Heart right ventricle (tissue), 16 donors: ENCODE measurements around the gene PAK6. TPM values are rescaled to one million over a fixed set of nuclear protein-coding genes. Genes with fewer than 3 reads are reported as not detected.

Source experiments
- ATAC-seq, 8 donors: fragments of 200-7000 bp; cut with Tn5 transposase; one replicate each; pipeline ENCODE4 v1.9.1; 2020; ENCODE audit warnings: mild to moderate bottlenecking in 8 of 8, moderate library complexity in 8 of 8, moderate number of reproducible peaks in 1 of 8
- DNase-seq, 2 donors: peaks; one replicate each; pipeline ENCODE4 v3.0.0-alpha.2; 2020
- H3K27ac ChIP-seq, 10 donors: fragments of 200-600 bp; sonication (generic) in 2 of 10; one replicate each; pipeline versions ENCODE4 v1.5.0 to v1.8.0; 2020 to 2022; ENCODE audit warnings: mild to moderate bottlenecking in 3 of 10
- H3K27me3 ChIP-seq, 7 donors: fragments of 200-600 bp; one replicate each; pipeline ENCODE4 v1.8.0; 2021 to 2022; ENCODE audit warnings: mild to moderate bottlenecking in 2 of 7
- H3K36me3 ChIP-seq, 9 donors: fragments of 200-600 bp; sonication (generic) in 1 of 9; one replicate each; pipeline versions ENCODE4 v1.5.0 to v1.8.0; 2020 to 2022; ENCODE audit warnings: mild to moderate bottlenecking in 2 of 9
- H3K4me1 ChIP-seq, 9 donors: fragments of 200-600 bp; sonication (generic) in 1 of 9; one replicate each; pipeline versions ENCODE4 v1.5.0 to v1.8.0; 2020 to 2022; ENCODE audit warnings: mild to moderate bottlenecking in 4 of 9
- H3K4me3 ChIP-seq, 10 donors: fragments of 200-600 bp; sonication (generic) in 2 of 10; one replicate each; pipeline versions ENCODE4 v1.5.0 to v1.8.0; 2020 to 2022; ENCODE audit warnings: mild to moderate bottlenecking in 7 of 10, moderate library complexity in 2 of 10
- H3K9me3 ChIP-seq, 11 donors: fragments of 200-600 bp in 10 of 11; sonication (generic) in 2 of 11; one replicate each; pipeline versions ENCODE4 v1.5.0 to v1.8.0; 2013 to 2022; ENCODE audit warnings: mild to moderate bottlenecking in 2 of 11, control low read depth in 1 of 11, moderate library complexity in 1 of 11
- CTCF ChIP-seq, 9 donors: fragments of 200-600 bp; sonication (generic) in 2 of 9; IDR thresholded peaks; one replicate each; pipeline versions ENCODE4 v1.5.0 to v1.8.0; 2021 to 2022; ENCODE audit warnings: antibody characterized with exemption in 9 of 9, mild to moderate bottlenecking in 5 of 9, moderate library complexity in 1 of 9
- WGBS, 2 donors: extraction: QIAGEN DNeasy Blood & Tissue Kit; methylation state at CpG; one replicate each; pipeline ENCODE4 v1.1.7; 2013; ENCODE audit warnings: inconsistent platforms in 1 of 2; 5-methylcytosine and 5-hydroxymethylcytosine counted together
- intact Hi-C, 10 donors: fragments of 100-400 bp; cut with DNase I; formaldehyde crosslinking; loops; one replicate each; pipeline versions ENCODE4 v1.11.1 to v1.14.2; 2022
- polyA plus RNA-seq, 2 donors: library from polyadenylated mRNA; stranded (reverse); fragments of 200-250 nt; gene quantifications; one replicate each; pipeline ENCODE4 v1.2.3, GENCODE V29; 2013
- total RNA-seq, 10 donors: library from RNA; stranded (reverse); fragmentation: NEBNext Ultra II Directional in 3 of 10; extraction: Animal tissue kit (Norgen Biotek cat#: 25700) in 3 of 10; gene quantifications; one replicate each; pipeline versions ENCODE4 v1.2.1 to v1.2.4, GENCODE V29; 2021 to 2023
- donor health status: Arrhythmogenic right ventricular cardiomyopathy.
- donor health status: ischemic (EF 13 %, LVEDD 7.1; RV severe dilation, severe dysfunction).
- donor health status: healthy with polysubstance abuse.
- donor health status: DM: no; HTN: yes; CAD: no.
- donor health status: DM: no; HTN: no; CAD: no.
- donor health status: ischemic (EF 25% LVEDD 6.9; RV normal size, moderate dysfunction).
- donor health status: ischemic (EF 25% LVEDD 5.7; RV mildly dilated, moderate dysfunction).
- donor health status: healthy.
- donor health status: DM: yes; HTN: yes; CAD: no.
- donor health status: Ischemic cardiomyopathy.
- donor health status: ischemic (EF 35%, LVEDD 5.7; RV mildly dilated, moderate dysfunction).
- donor health status: nonischemic (EF 11% LVEDD 7.7; RV severe dilation, severe dysfunction).
- donor health status: DM: yes; HTN: yes; CAD: no.
- donor health status: PGD.
- donor health status: ischemic (EF 29% LVEDD 5.4; RV normal size, mild dysfunction).
- donor health status: nonischemic (EF 23%, LVEDD 6.1; RV moderate dilation, normal function).

The PAK6 gene
- total and polyA plus RNA-seq, 12 donors = 0.48 to 14.1 (median 7.4) TPM

GRCh38 chr15:40265875-40266274, 27.0 kb downstream of the PAK6 start:
- H3K4me1 ChIP-seq = peaks cover 0 to 10% (median 0%) of the 10 kb centered on the region in 9 donors
- H3K9me3 ChIP-seq = no peaks in the 10 kb centered on the region
- DNase-seq = no peak
- H3K36me3 ChIP-seq = no peaks in the 10 kb centered on the region
- TF ChIP-seq CTCF (IDR thresholded peaks at IDR 0.05) = no peak
- H3K4me3 ChIP-seq = no peak overlapping the region
- no peak overlapping the region for H3K27ac ChIP-seq
- intact Hi-C loops = loop anchor here in 2 of 10 donors (5.0 kb wide), 2 partner anchors 34 to 39 kb away; no protein-coding TSS in a partner anchor
- 93 to 94% methylated on average over 20 of the region's 20 CpGs for WGBS, 2 donors
- H3K27me3 ChIP-seq = no peaks in the 10 kb centered on the region
- ATAC-seq = no peak

- H3K27ac ChIP-seq = no peak overlapping the region
Observed at GRCh38 chr15:40266828-40267304, 28.0 kb downstream of the PAK6 start.

GRCh38 chr15:40267670-40268069, 28.8 kb downstream of the PAK6 start:
- H3K36me3 ChIP-seq = no peaks in the 10 kb centered on the region
- peaks cover 0 to 10% (median 0%) of the 10 kb centered on the region in 9 donors for H3K4me1 ChIP-seq
- no peak overlapping the region for H3K27ac ChIP-seq
- WGBS, 2 donors = 75 to 85% methylated on average over 4 of the region's 4 CpGs
- intact Hi-C loops = loop anchor here in 2 of 10 donors (5.0 kb wide), 2 partner anchors 35 to 40 kb away; no protein-coding TSS in a partner anchor
- H3K27me3 ChIP-seq = no peaks in the 10 kb centered on the region
- no peaks in the 10 kb centered on the region for H3K9me3 ChIP-seq
- no peak overlapping the region for H3K4me3 ChIP-seq
- DNase-seq (no peak), ATAC-seq (no peak)
- TF ChIP-seq CTCF (IDR thresholded peaks at IDR 0.05) = no peak

More at GRCh38 chr15:40266828-40267304, 28.0 kb downstream of the PAK6 start:
- no peak for TF ChIP-seq CTCF (IDR thresholded peaks at IDR 0.05)
- peak in 1 of 2 donors; percentile 32 for DNase-seq
- H3K4me1 ChIP-seq = peaks cover 0 to 10% (median 0%) of the 10 kb centered on the region in 9 donors
- peak in 5 of 8 donors; percentile 45 to 81 (median 56) for ATAC-seq
- no peaks in the 10 kb centered on the region for H3K36me3 ChIP-seq
- WGBS, 2 donors = 38 to 60% methylated on average over 7 of the region's 7 CpGs
- H3K9me3 ChIP-seq = no peaks in the 10 kb centered on the region
- intact Hi-C loops = loop anchor here in 2 of 10 donors (5.0 kb wide), 2 partner anchors 35 to 40 kb away; no protein-coding TSS in a partner anchor
- H3K27me3 ChIP-seq = no peaks in the 10 kb centered on the region
- H3K4me3 ChIP-seq = no peak overlapping the region

- Histone ChIP-seq H3K27ac (no peak overlapping the region), H3K36me3 (no peaks in the 10 kb centered on the region), H3K27me3 (no peaks in the 10 kb centered on the region), H3K9me3 (no peaks in the 10 kb centered on the region), H3K4me3 (no peak overlapping the region), H3K4me1 (peaks cover 0 to 10% (median 0%) of the 10 kb centered on the region in 9 donors)
- WGBS, 2 donors = 78 to 82% methylated on average over 4 of the region's 4 CpGs
- ATAC-seq (no peak), DNase-seq (no peak)
- TF ChIP-seq CTCF (IDR thresholded peaks at IDR 0.05) = no peak
- intact Hi-C loops = loop anchor here in 5 of 10 donors (2.0 to 10.0 kb wide), 6 partner anchors 37 to 222 kb away; no protein-coding TSS in a partner anchor
Observed at GRCh38 chr15:40269604-40270003, 30.7 kb downstream of the PAK6 start.
